ENCODE measurements around the gene HDAC11. TPM values are rescaled to one million over a fixed set of nuclear protein-coding genes. Genes with fewer than 3 reads are reported as not detected.

Gene HDAC11
- polyA plus RNA-seq, 2 of the 4 experiments (the other 2 are of a cell fraction): 5.6 to 8.4 TPM

- Histone ChIP-seq H3K9me3 (no peaks in the 10 kb centered on the region), H3K4me1 (peaks cover 14% of the 10 kb centered on the region), H3K4me2 (no peak overlapping the region), H3K27ac (no peak overlapping the region), H3K4me3 (no peak overlapping the region)
- no peak for DNase-seq (ENCODE audit: low read depth in 1 of 2, low spot score in 1 of 2)
- ChIA-PET POLR2A (no interaction called here), CTCF (interaction anchor here (1.5 to 14.1 kb wide), 2 partner anchors 20 to 22 kb away, joined by 5 to 113 read pairs; no protein-coding TSS in a partner anchor)
- ATAC-seq: no peak
- 89% methylated on average over 10 of the region's 10 CpGs for WGBS (ENCODE audit: missing lambda C conversion rate)
- TF ChIP-seq FOSB (CRISPR knock-in tag; IDR thresholded peaks at IDR 0.05): no peak
- no peak for TF ChIP-seq GATA3 (IDR thresholded peaks at IDR 0.05; ENCODE audit: borderline replicate concordance)
- TF ChIP-seq MYC (IDR thresholded peaks at IDR 0.05; ENCODE audit: borderline replicate concordance, low read length): no peak
- TF ChIP-seq CEBPB (IDR thresholded peaks at IDR 0.05): no peak
- TF ChIP-seq CTCF (IDR thresholded peaks at IDR 0.05): no peak
- no peak for TF ChIP-seq MAZ (IDR thresholded peaks at IDR 0.05; ENCODE audit: borderline replicate concordance, low read depth, low read length)
- FAIRE-seq: no peak
Observed at GRCh38 chr3:13474776-13475303, 5.3 kb upstream of the HDAC11 start.

- Histone ChIP-seq H3K4me1 (peaks cover 13% of the 10 kb centered on the region), H3K27ac (no peak overlapping the region), H3K4me2 (no peak overlapping the region), H3K4me3 (no peak overlapping the region), H3K9me3 (no peaks in the 10 kb centered on the region)
- FAIRE-seq (no peak), ATAC-seq (no peak), DNase-seq (ENCODE audit: low read depth in 1 of 2, low spot score in 1 of 2) (no peak)
- ChIA-PET POLR2A (no interaction called here), CTCF (interaction anchor here (1.0 to 14.1 kb wide), 6 partner anchors 11 to 384 kb away, joined by 3 to 113 read pairs (median 6); no protein-coding TSS in a partner anchor)
- TF ChIP-seq NR3C1 (IDR thresholded peaks at IDR 0.05) (no peak), E2F6 (IDR thresholded peaks at IDR 0.05; ENCODE audit: borderline replicate concordance, low read depth) (no peak), MYC (IDR thresholded peaks at IDR 0.05; ENCODE audit: borderline replicate concordance, low read length) (no peak), ELK1 (IDR thresholded peaks at IDR 0.05; ENCODE audit: low read depth, low read length) (no peak), CHD2 (IDR thresholded peaks at IDR 0.05; ENCODE audit: low read length, partially characterized antibody) (no peak), EHMT2 (IDR thresholded peaks at IDR 0.05; ENCODE audit: low read depth) (no peak), HOXB5 (CRISPR knock-in tag; IDR thresholded peaks at IDR 0.05) (no peak), MAFK (IDR thresholded peaks at IDR 0.05; ENCODE audit: partially characterized antibody) (no peak), PHF8 (IDR thresholded peaks at IDR 0.05; ENCODE audit: borderline replicate concordance, low read depth) (no peak), RARB (CRISPR knock-in tag; IDR thresholded peaks at IDR 0.05) (no peak), HMGXB4 (CRISPR knock-in tag; IDR thresholded peaks at IDR 0.05; ENCODE audit: borderline replicate concordance) (no peak), ZSCAN20 (CRISPR knock-in tag; IDR thresholded peaks at IDR 0.05) (no peak), TP53 (CRISPR knock-in tag; IDR thresholded peaks at IDR 0.05) (no peak)
- WGBS (ENCODE audit: missing lambda C conversion rate): 66% methylated on average over 7 of the region's 7 CpGs
Observed at GRCh38 chr3:13475871-13476590, 4.1 kb upstream of the HDAC11 start.

Data from A549 (cell line).